Prostate gland (tissue), 2 donors: ENCODE data around the gene SPATA2. TPM values are rescaled to one million over a fixed set of nuclear protein-coding genes. Genes with fewer than 3 reads are reported as not detected.
A peak's percentile ranks its signal among the peaks of the same experiment; 100 is the strongest.

Source experiments
- DNase-seq: peaks from one replicate; pipeline ENCODE4 v3.0.0-alpha.2; 2019; ENCODE audit warnings: low spot score
- H3K27ac ChIP-seq, 2 donors: fragments of 200-600 bp; sonication (generic); 2 replicates each; pipeline ENCODE4 v1.5.1; 2017 to 2019
- H3K27me3 ChIP-seq: fragments of 200-600 bp; sonication (generic); replicated peaks from 2 replicates; pipeline ENCODE4 v1.5.1; 2019; ENCODE audit not compliant: insufficient read depth
- H3K36me3 ChIP-seq, 2 donors: fragments of 200-600 bp; sonication (generic); 1 replicate in 1 of 2; 2 replicates in 1 of 2; pipeline versions ENCODE4 v1.5.1 to v1.8.1; 2017 to 2019
- H3K4me1 ChIP-seq: fragments of 200-600 bp; sonication (generic); replicated peaks from 2 replicates; pipeline ENCODE4 v1.5.1; 2019
- H3K4me3 ChIP-seq, 2 donors: fragments of 200-600 bp; sonication (generic); 2 replicates each; pipeline ENCODE4 v1.5.1; 2017 to 2019
- H3K9me3 ChIP-seq: fragments of 200-600 bp; sonication (generic); 2 replicates; pipeline ENCODE4 v1.5.1; 2017
- POLR2A ChIP-seq: fragments of 450-650 bp; IDR thresholded peaks from one replicate; pipeline ENCODE4 v1.6.1; 2016; ENCODE audit warnings: antibody characterized with exemption, mild to moderate bottlenecking
- POLR2AphosphoS5 ChIP-seq: sonication (generic); formaldehyde crosslinking; IDR thresholded peaks from one replicate; pipeline ENCODE4 v1.6.1; 2017; ENCODE audit warnings: antibody characterized with exemption
- WGBS: methylation state at CpG from one replicate; pipeline ENCODE4 v1.1.5; 2018; 5-methylcytosine and 5-hydroxymethylcytosine counted together
- intact Hi-C: fragments of 100-400 bp; cut with DNase I; formaldehyde crosslinking; loops from one replicate; pipeline ENCODE4 v1.14.2; 2022
- total RNA-seq, 2 donors: library from RNA; depleted of rRNA; stranded (reverse); fragments of >200 nt; gene quantifications; one replicate each; pipeline ENCODE4 v1.1.0, GENCODE V29; 2016
- TF ChIP-seq, protein P1 (sequence below), 4 experiments: fragments of 200-600 bp in 2 of 4; fragments of 450-650 bp in 2 of 4; sonication (generic) in 2 of 4; IDR thresholded peaks; 1 replicate in 3 of 4; 2 replicates in 1 of 4; pipeline ENCODE4 v1.5.1; 2016 to 2019; ENCODE audit warnings: antibody characterized with exemption in 4 of 4, mild to moderate bottlenecking in 2 of 4, moderate library complexity in 2 of 4

The SPATA2 gene
- total RNA-seq, 2 donors from 2014 or later: 9.2 to 15.2 TPM

DNA sequence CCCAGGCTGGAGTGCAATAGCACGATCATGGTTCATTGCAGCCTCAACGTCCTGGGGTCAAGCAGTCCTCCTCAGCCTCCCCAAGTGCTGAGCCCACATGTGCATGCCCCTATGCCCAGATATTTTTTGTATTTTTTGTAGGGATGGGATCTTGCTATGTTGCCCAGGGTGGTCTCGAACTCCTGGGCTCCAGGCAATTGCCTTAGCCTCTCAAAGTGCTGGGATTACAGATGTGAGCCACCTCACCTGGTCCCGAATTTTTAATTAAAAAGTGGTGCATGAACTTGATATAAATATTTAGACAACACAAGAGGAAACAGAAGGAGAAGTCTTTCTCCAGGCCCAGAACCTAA is 13.8 kb upstream of the SPATA2 start:
- Histone ChIP-seq H3K9me3 (no peaks in the 10 kb centered on the region), H3K27me3 (no peaks in the 10 kb centered on the region), H3K27ac (no peak overlapping the region), H3K4me3 (no peak overlapping the region), H3K4me1 (no peaks in the 10 kb centered on the region), H3K36me3 (no peaks in the 10 kb centered on the region)
- TF ChIP-seq POLR2AphosphoS5 (no peak), POLR2A (no peak)
- TF ChIP-seq, protein P1, sequence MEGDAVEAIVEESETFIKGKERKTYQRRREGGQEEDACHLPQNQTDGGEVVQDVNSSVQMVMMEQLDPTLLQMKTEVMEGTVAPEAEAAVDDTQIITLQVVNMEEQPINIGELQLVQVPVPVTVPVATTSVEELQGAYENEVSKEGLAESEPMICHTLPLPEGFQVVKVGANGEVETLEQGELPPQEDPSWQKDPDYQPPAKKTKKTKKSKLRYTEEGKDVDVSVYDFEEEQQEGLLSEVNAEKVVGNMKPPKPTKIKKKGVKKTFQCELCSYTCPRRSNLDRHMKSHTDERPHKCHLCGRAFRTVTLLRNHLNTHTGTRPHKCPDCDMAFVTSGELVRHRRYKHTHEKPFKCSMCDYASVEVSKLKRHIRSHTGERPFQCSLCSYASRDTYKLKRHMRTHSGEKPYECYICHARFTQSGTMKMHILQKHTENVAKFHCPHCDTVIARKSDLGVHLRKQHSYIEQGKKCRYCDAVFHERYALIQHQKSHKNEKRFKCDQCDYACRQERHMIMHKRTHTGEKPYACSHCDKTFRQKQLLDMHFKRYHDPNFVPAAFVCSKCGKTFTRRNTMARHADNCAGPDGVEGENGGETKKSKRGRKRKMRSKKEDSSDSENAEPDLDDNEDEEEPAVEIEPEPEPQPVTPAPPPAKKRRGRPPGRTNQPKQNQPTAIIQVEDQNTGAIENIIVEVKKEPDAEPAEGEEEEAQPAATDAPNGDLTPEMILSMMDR (IDR thresholded peaks at IDR 0.05): no peak
- WGBS: 37% methylated on average over 4 of the region's 4 CpGs
- DNase-seq: no peak
- intact Hi-C loops: loop anchor here (5.0 kb wide), 1 partner anchor 387 kb away; no protein-coding TSS in a partner anchor

DNA sequence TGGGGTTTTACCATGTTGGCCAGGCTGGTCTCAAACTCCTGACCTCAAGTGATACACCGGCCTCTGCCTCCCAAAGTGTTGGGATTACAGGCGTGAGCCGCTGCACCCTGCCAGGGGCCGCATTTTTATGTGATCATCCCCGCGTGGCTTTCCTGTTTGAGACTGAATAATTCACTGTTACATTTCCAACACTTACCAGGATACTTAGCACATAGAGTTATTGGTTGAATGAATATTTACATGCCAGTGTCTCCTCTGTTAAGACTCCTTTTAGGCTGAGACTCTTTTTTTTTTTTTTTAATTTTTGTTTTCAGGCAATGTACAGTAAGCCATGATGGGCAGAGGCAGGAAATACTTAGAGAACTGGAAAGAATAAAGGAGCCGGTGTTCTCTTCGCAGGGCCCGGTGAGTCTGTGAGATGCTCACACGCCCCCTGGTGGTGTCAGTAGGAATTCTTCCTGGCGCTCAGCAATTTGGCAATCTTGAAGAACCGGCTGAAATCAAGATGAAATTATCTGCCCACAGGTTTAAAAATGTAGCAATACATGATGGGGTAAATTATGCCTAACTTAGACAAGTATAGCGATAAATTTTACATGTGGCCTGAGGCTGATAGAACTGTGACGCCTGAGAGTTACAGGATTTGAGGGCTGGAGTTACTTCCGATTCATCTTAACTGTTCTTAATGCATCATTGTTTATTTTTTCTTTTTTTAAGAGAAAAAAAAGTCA is 13.2 kb upstream of the SPATA2 start:
- Histone ChIP-seq H3K4me1 (no peaks in the 10 kb centered on the region), H3K9me3 (no peaks in the 10 kb centered on the region), H3K36me3 (no peaks in the 10 kb centered on the region), H3K27me3 (no peaks in the 10 kb centered on the region), H3K27ac (peak overlapping the region in 1 of 2 donors; percentile 8), H3K4me3 (no peak overlapping the region)
- intact Hi-C loops: loop anchor here (5.0 kb wide), 1 partner anchor 386 kb away; no protein-coding TSS in a partner anchor
- TF ChIP-seq POLR2AphosphoS5 (peak; percentile 80), POLR2A (no peak)
- TF ChIP-seq, protein P1 (IDR thresholded peaks at IDR 0.05): peak; percentile 85 to 94 (median 92)
- DNase-seq: peak; percentile 81
- 8% methylated on average over 15 of the region's 15 CpGs for WGBS

DNA sequence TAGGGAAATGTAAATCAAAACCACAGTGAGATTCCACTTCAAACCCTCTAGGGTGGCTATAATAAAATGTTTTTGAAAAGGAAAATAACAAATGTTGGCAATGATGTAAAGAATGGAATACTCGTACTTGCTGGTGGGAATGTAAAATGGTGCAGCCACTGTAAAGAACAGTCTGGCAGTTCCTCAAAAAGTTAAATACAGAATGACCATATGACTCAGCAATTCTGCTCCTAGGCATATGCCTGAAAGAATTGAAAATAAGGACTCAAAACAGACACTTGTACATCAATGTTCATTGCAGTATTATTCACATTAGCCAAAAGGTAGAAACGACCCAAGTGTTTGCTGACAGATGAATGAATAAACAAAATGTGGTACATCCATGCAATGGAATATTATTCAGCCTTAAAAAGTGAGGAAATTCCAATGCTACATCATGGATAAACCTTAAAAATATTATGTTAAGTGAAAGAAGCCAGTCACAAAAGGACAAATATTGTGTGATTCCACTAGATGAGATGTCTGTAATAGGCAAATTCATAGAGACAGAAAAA is 10.6 kb upstream of the SPATA2 start:
- H3K4me3 ChIP-seq: no peak overlapping the region
- H3K9me3 ChIP-seq: no peaks in the 10 kb centered on the region
- intact Hi-C loops: loop anchor here (2.0 to 5.0 kb wide), 2 partner anchors 315 to 384 kb away; no protein-coding TSS in a partner anchor
- H3K4me1 ChIP-seq: no peaks in the 10 kb centered on the region
- 78% methylated on average over 2 of the region's 2 CpGs for WGBS
- H3K27ac ChIP-seq: no peak overlapping the region
- H3K36me3 ChIP-seq: no peaks in the 10 kb centered on the region
- DNase-seq: no peak
- TF ChIP-seq POLR2AphosphoS5 (no peak), POLR2A (no peak)
- TF ChIP-seq, protein P1 (IDR thresholded peaks at IDR 0.05): no peak
- no peaks in the 10 kb centered on the region for H3K27me3 ChIP-seq

DNA sequence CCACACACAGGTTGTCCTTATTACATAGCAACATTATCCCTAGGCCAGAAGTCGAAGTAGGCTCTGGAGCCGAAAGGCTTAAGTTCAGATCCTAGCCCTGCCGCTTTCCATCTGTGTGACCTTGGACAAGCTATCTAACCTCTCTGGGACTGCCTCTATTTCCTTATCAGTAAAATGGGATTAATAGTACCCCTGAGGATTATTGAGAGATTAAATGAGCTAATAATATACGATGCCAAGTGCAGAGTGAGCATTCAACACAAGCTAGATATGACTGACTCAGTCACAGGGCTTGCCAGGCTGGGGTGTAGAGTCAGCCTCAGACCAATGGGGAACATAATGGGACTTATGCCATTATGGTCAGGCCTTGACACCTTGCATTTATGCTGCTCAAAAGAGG is 8.9 kb upstream of the SPATA2 start:
- Histone ChIP-seq H3K27ac (no peak overlapping the region), H3K4me3 (no peak overlapping the region), H3K4me1 (no peaks in the 10 kb centered on the region), H3K9me3 (no peaks in the 10 kb centered on the region), H3K36me3 (no peaks in the 10 kb centered on the region), H3K27me3 (no peaks in the 10 kb centered on the region)
- intact Hi-C loops: no loop called here
- DNase-seq: no peak
- 95% methylated on average over 4 of the region's 4 CpGs for WGBS
- no peak for TF ChIP-seq POLR2AphosphoS5

DNA sequence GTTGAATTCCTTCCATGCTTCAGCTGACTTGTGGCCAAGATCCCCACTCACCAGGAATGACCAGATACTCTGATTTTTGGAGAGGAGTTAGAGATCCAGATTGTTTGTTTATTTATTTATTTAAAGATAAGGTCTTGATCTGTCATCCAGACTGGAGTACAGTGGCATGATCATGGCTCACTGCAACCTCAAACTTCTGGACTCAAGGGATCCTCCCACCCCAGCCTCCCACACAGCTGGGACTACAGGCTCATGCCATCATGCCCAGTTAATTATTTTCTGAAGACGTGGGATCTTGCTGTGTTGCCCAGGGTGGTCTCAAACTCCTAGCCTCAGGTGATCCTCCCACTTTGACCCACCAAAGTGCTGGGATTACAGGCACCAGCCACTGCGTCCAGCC is 4.1 kb upstream of the SPATA2 start:
- Histone ChIP-seq H3K27me3 (no peaks in the 10 kb centered on the region), H3K27ac (no peak overlapping the region), H3K36me3 (no peaks in the 10 kb centered on the region), H3K4me3 (no peak overlapping the region), H3K4me1 (peaks cover 2% of the 10 kb centered on the region), H3K9me3 (no peaks in the 10 kb centered on the region)
- no peak for DNase-seq
- intact Hi-C loops: no loop called here
- TF ChIP-seq, protein P1 (IDR thresholded peaks at IDR 0.05): no peak
- TF ChIP-seq POLR2A (no peak), POLR2AphosphoS5 (no peak)
- 85% methylated on average over 2 of the region's 2 CpGs for WGBS
